HepG2 (cell line): ENCODE data around the gene AGPAT3. TPM values are rescaled to one million over a fixed set of nuclear protein-coding genes. Genes with fewer than 3 reads are reported as not detected.

Experiments used
- BORCS8-MEF2B ChIP-seq: sonication (generic); formaldehyde crosslinking; IDR thresholded peaks from 2 replicates; pipeline ENCODE4 v1.8.0; 2022; ENCODE audit warnings: mild to moderate bottlenecking, missing genetic modification reagents
- CAMTA2 ChIP-seq: sonication (generic); formaldehyde crosslinking; IDR thresholded peaks from 2 replicates; pipeline ENCODE4 v1.4.0; 2020; ENCODE audit warnings: mild to moderate bottlenecking, missing genetic modification reagents, borderline replicate concordance
- GZF1 ChIP-seq: sonication (generic); formaldehyde crosslinking; IDR thresholded peaks from 2 replicates; pipeline ENCODE4 v1.5.1; 2020; ENCODE audit warnings: mild to moderate bottlenecking, missing genetic modification reagents
- HMGXB3 ChIP-seq: sonication (generic); formaldehyde crosslinking; IDR thresholded peaks from 2 replicates; pipeline ENCODE4 v1.4.0; 2020; ENCODE audit warnings: missing genetic modification reagents, borderline replicate concordance
- JDP2 ChIP-seq: sonication (generic); formaldehyde crosslinking; IDR thresholded peaks from 2 replicates; pipeline ENCODE4 v1.8.1; 2022; ENCODE audit warnings: missing genetic modification reagents, borderline replicate concordance
- MTA1 ChIP-seq: sonication (generic); formaldehyde crosslinking; IDR thresholded peaks from 2 replicates; pipeline ENCODE4 v1.4.0; 2020; ENCODE audit warnings: missing genetic modification reagents, mild to moderate bottlenecking, borderline replicate concordance
- MYC ChIP-seq: sonication (generic); formaldehyde crosslinking; IDR thresholded peaks from 2 replicates; pipeline ENCODE4 v1.9.0; 2021; ENCODE audit warnings: missing genetic modification reagents, borderline replicate concordance
- NR2C2 ChIP-seq: sonication (generic); formaldehyde crosslinking; IDR thresholded peaks from 2 replicates; pipeline ENCODE4 v1.4.0; 2020; ENCODE audit warnings: missing genetic modification reagents, mild to moderate bottlenecking, moderate library complexity, borderline replicate concordance
- PHF5A ChIP-seq: IDR thresholded peaks from one replicate; pipeline ENCODE4 v1.6.1; 2018; ENCODE audit warnings: low read depth, missing genetic modification reagents; ENCODE audit not compliant: unreplicated experiment
- SCMH1 ChIP-seq: sonication (generic); formaldehyde crosslinking; IDR thresholded peaks from 2 replicates; pipeline ENCODE4 v1.9.0; 2021; ENCODE audit warnings: missing genetic modification reagents, mild to moderate bottlenecking, borderline replicate concordance
- TBL1XR1 ChIP-seq: fragments of 150-350 bp; IDR thresholded peaks from 2 replicates; pipeline ENCODE4 v1.6.1; 2014; ENCODE audit warnings: borderline replicate concordance, low read length; ENCODE audit not compliant: partially characterized antibody
- ZFP90 ChIP-seq: sonication (generic); formaldehyde crosslinking; IDR thresholded peaks from 2 replicates; pipeline ENCODE4 v1.8.0; 2022; ENCODE audit warnings: missing genetic modification reagents, mild to moderate bottlenecking, inconsistent platforms, borderline replicate concordance
- ZKSCAN1 ChIP-seq: fragments of 150-350 bp; IDR thresholded peaks from 2 replicates; pipeline ENCODE4 v1.6.1; 2014; ENCODE audit warnings: low read length
- ZNF143 ChIP-seq: sonication (generic); formaldehyde crosslinking; IDR thresholded peaks from 2 replicates; pipeline ENCODE4 v1.4.0; 2020; ENCODE audit warnings: missing genetic modification reagents
- ZNF225 ChIP-seq: sonication (generic); formaldehyde crosslinking; IDR thresholded peaks from 2 replicates; pipeline ENCODE4 v1.4.0; 2020; ENCODE audit warnings: mild to moderate bottlenecking, missing genetic modification reagents
- ZNF530 ChIP-seq: sonication (generic); formaldehyde crosslinking; IDR thresholded peaks from 2 replicates; pipeline ENCODE4 v1.5.0; 2020; ENCODE audit warnings: low read depth, mild to moderate bottlenecking, missing genetic modification reagents
- ZNF567 ChIP-seq: sonication (generic); formaldehyde crosslinking; IDR thresholded peaks from 2 replicates; pipeline ENCODE4 v1.8.1; 2023; ENCODE audit warnings: mild to moderate bottlenecking, missing genetic modification reagents, borderline replicate concordance
- ZNF772 ChIP-seq: sonication (generic); formaldehyde crosslinking; IDR thresholded peaks from 2 replicates; pipeline ENCODE4 v1.5.0; 2020; ENCODE audit warnings: mild to moderate bottlenecking, missing genetic modification reagents
- polyA plus RNA-seq, 8 experiments: library from polyadenylated mRNA; depleted of rRNA in 3 of 8; stranded (reverse) in 7 of 8; unstranded in 1 of 8; fragments of >200 nt; fragmentation: Illumina TruSeq in 4 of 8; extraction: Trizol in 4 of 8; gene quantifications; 2 replicates each; pipeline versions ENCODE4 v1.2.1 to v1.2.3, GENCODE V29; 2011 to 2016; ENCODE audit warnings: low read depth in 4 of 8, missing spikeins in 1 of 8, mixed read lengths in 1 of 8; ENCODE audit not compliant: insufficient read depth in 1 of 8
- total RNA-seq, 5 experiments: library from RNA; depleted of rRNA; stranded (reverse); fragments of >200 nt; fragmentation: Illumina TruSeq; extraction: Trizol; gene quantifications; 2 replicates each; pipeline ENCODE4 v1.2.3, GENCODE V29; 2016; ENCODE audit warnings: low read depth in 1 of 5
- TF ChIP-seq, protein P1 (sequence below): sonication (generic); formaldehyde crosslinking; IDR thresholded peaks from 2 replicates; pipeline ENCODE4 v1.8.0; 2022; ENCODE audit warnings: mild to moderate bottlenecking, missing genetic modification reagents, borderline replicate concordance
- TF ChIP-seq, protein P2 (sequence below): sonication (generic); formaldehyde crosslinking; IDR thresholded peaks from 2 replicates; pipeline ENCODE4 v1.8.0; 2022; ENCODE audit warnings: mild to moderate bottlenecking, missing genetic modification reagents
- TF ChIP-seq, protein P3 (sequence below): sonication (generic); formaldehyde crosslinking; IDR thresholded peaks from 2 replicates; pipeline ENCODE4 v1.4.0; 2020; ENCODE audit warnings: missing genetic modification reagents

AGPAT3 gene
- total and polyA plus RNA-seq, 2 of the 13 experiments (the other 11 are each of a cell fraction or from before 2014, with no cell fraction given): 32.2 to 54.4 TPM

GRCh38 chr21:43866659-43867331 is 1.8 kb downstream of the AGPAT3 start (continued):
- TF ChIP-seq GZF1 (CRISPR knock-in tag) (no peak), JDP2 (no peak), ZNF772 (CRISPR knock-in tag) (no peak), ZNF530 (CRISPR knock-in tag) (no peak), ZNF225 (CRISPR knock-in tag) (no peak), CAMTA2 (CRISPR knock-in tag) (no peak), ZFP90 (CRISPR knock-in tag) (no peak), SCMH1 (CRISPR knock-in tag) (no peak), BORCS8-MEF2B (CRISPR knock-in tag) (peak; percentile 69), NR2C2 (peak; percentile 81; the same call in 1 of the 2 replicates), MTA1 (CRISPR knock-in tag) (peak; percentile 69; the same call in 1 of the 2 replicates), ZKSCAN1 (no peak), TBL1XR1 (no peak), MYC (CRISPR knock-in tag) (peak; percentile 79), ZNF567 (no peak), HMGXB3 (CRISPR knock-in tag) (no peak), PHF5A (CRISPR knock-in tag) (no peak), ZNF143 (CRISPR knock-in tag) (no peak)
- TF ChIP-seq, protein P1, sequence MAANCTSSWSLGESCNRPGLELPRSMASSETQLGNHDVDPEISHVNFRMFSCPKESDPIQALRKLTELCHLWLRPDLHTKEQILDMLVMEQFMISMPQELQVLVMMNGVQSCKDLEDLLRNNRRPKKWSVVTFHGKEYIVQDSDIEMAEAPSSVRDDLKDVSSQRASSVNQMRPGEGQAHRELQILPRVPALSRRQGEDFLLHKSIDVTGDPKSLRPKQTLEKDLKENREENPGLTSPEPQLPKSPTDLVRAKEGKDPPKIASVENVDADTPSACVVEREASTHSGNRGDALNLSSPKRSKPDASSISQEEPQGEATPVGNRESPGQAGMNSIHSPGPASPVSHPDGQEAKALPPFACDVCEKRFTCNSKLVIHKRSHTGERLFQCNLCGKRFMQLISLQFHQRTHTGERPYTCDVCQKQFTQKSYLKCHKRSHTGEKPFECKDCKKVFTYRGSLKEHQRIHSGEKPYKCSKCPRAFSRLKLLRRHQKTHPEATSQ (CRISPR knock-in tag): no peak
- TF ChIP-seq, protein P2, sequence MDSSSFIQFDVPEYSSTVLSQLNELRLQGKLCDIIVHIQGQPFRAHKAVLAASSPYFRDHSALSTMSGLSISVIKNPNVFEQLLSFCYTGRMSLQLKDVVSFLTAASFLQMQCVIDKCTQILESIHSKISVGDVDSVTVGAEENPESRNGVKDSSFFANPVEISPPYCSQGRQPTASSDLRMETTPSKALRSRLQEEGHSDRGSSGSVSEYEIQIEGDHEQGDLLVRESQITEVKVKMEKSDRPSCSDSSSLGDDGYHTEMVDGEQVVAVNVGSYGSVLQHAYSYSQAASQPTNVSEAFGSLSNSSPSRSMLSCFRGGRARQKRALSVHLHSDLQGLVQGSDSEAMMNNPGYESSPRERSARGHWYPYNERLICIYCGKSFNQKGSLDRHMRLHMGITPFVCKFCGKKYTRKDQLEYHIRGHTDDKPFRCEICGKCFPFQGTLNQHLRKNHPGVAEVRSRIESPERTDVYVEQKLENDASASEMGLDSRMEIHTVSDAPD (CRISPR knock-in tag): peak; percentile 69; the same call in 1 of the 2 replicates
- TF ChIP-seq, protein P3, sequence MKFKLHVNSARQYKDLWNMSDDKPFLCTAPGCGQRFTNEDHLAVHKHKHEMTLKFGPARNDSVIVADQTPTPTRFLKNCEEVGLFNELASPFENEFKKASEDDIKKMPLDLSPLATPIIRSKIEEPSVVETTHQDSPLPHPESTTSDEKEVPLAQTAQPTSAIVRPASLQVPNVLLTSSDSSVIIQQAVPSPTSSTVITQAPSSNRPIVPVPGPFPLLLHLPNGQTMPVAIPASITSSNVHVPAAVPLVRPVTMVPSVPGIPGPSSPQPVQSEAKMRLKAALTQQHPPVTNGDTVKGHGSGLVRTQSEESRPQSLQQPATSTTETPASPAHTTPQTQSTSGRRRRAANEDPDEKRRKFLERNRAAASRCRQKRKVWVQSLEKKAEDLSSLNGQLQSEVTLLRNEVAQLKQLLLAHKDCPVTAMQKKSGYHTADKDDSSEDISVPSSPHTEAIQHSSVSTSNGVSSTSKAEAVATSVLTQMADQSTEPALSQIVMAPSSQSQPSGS: 0 out of 2 replicates have a peak, but pooled peaks have one; percentile 13
